ENCODE results near the gene NKAIN2. TPM values are rescaled to one million over a fixed set of nuclear protein-coding genes. Genes with fewer than 3 reads are reported as not detected.
A peak's percentile ranks its signal among the peaks of the same experiment; 100 is the strongest.
"Not testable (repeated sequence)": the region's sequence is repeated elsewhere in the genome, so short reads cannot be mapped to it uniquely, and the experiment has no call there.

NKAIN2 gene
- total RNA-seq, 1 donor from 2014 or later = 0.37 TPM

- DNase-seq (ENCODE audit: low read depth) = peak; percentile 47
Measured at GRCh38 chr6:123888771-123889513, 85.3 kb downstream of the NKAIN2 start.

DNA sequence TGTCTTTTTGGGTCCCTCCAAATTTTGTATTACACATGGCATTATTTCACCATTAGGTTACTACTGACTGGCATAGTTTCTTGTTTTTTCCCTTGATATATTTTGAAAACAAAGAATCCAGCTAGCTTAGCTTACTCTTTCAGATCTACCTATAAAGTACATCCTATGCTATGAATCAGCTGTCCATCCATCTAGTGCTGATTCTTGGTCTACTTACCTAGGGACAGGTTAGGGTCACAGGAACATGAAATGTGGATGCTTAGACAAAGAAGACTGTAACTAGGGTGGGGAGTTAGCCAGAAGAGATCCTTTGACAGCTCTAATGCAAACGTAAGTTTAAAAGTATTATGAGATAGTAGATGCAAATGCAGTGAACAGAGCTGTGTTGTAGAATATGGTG lies 91.7 kb downstream of the NKAIN2 start:
- no peak for DNase-seq (ENCODE audit: low read depth)

- no peak for DNase-seq (ENCODE audit: low read depth)
Measured at GRCh38 chr6:123895806-123896205, 92.1 kb downstream of the NKAIN2 start.

DNA sequence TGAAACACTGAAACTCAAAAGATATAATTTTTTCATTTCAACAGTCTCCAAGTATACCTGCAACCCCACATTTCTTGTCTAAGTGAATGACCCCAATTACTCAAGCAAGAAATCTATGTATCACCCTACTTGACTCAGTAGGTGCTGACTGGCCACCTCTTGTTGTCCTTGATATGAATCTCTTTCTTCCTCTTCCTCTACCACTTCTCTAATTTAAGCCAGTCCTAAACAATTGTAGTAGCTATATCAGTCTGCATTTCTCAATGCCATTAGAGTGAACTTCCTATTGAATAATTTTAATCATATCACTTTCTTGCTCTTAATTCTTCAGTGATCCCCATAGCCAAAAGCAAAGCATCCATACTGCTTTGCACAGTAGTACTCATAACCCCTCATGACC lies 93.2 kb downstream of the NKAIN2 start:
- DNase-seq (ENCODE audit: low read depth) = no peak

GRCh38 chr6:123897965-123898364 lies 94.3 kb downstream of the NKAIN2 start:
- DNase-seq (ENCODE audit: low read depth) = no peak

DNA sequence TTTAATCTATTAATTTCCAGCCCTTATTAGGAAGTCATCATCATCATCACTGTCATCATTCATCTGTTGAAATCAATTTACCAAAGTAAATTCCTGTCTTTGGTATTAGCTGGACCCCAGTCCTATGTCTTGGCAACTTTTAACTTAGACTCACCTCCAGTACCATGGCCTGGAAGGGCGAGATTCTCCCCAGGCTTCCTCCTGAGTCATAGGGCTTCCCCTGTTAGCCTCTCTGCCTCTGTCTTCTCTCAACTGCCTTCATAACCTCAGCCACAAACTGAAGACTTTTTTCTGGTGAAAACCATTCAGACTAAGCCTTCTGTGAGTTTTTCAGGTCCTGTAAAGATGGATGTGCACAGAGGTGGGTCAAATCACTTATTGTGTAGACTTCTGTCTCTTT lies 95.0 kb downstream of the NKAIN2 start:
- DNase-seq (ENCODE audit: low read depth) = no peak

DNA sequence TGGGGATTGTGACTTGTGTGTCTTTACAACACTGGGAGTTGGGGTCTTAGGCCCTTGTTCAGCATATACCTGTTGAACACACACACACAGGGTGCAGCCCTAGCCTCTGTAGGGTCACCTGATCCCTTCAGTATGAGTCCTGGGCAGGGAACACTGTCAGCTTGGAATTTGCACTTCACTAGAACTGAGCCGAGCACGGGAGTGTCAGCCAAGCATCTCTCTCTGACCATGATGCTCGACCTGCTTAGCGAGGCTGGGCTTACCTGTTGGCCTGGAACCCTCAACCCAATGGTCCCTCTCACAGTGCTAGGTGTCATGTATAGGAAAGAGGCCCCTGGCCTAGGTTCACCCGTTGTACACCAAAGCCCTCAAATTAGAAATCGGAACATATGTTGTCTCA lies 96.1 kb downstream of the NKAIN2 start:
- no peak for DNase-seq (ENCODE audit: low read depth)

GRCh38 chr6:123901436-123901835 lies 97.8 kb downstream of the NKAIN2 start:
- peak; percentile 33 for DNase-seq (ENCODE audit: low read depth)

DNA sequence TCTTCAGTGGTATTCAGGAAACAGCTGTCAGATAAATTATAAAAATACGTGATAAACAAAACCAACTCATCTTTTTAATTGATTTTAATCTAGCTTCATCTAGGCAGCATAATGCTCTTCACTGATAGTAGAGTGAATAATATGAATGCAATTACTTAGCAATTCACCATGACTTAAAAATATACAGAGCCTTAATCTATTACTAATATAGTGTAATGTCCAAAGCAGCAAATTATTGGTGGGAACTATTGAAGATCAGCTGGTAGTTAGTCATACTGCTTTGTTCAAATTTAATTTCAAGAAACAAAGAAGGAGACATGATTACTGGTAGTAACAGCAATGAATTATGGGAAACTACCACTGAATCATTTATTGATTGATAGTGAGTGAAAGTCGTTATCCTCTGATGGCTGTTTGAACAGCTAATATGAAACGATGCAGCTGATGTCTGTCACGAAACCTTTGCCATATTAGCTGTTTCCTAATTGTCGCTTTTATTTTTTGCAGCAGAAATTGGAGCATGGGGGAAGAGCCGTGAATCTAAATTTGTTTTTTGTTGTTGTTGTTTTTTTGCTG lies 99.2 kb downstream of the NKAIN2 start:
- DNase-seq (ENCODE audit: low read depth) = no peak

GRCh38 chr6:123904228-123904627 lies 100.6 kb downstream of the NKAIN2 start:
- no peak for DNase-seq (ENCODE audit: low read depth)

- DNase-seq (ENCODE audit: low read depth) = no peak
Measured at GRCh38 chr6:123908797-123909196, 105.1 kb downstream of the NKAIN2 start.

DNA sequence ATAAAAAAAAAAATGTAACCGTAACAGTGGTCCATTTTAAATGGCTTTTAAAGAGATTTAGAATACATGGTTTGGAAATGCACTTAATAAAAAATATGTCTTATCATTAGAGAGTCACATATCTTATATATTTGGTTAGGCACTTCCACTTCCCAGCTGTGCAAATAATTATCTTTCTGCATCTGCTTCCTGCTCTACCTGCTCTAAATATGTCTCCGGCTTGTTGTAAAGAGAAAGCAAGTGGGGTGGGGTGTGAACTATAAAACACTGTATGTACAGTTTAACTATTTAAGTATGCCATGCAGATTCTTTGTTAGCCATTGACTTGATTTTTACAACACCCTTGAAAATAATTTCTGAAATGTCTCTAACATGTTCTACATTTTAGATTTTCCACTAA lies 106.3 kb downstream of the NKAIN2 start:
- DNase-seq (ENCODE audit: low read depth) = no peak

- DNase-seq (ENCODE audit: low read depth) = no peak
Measured at GRCh38 chr6:123913863-123914262, 110.2 kb downstream of the NKAIN2 start.

- not testable (repeated sequence) for DNase-seq (ENCODE audit: low read depth)
Measured at GRCh38 chr6:123923379-123923778, 119.7 kb downstream of the NKAIN2 start.

DNA sequence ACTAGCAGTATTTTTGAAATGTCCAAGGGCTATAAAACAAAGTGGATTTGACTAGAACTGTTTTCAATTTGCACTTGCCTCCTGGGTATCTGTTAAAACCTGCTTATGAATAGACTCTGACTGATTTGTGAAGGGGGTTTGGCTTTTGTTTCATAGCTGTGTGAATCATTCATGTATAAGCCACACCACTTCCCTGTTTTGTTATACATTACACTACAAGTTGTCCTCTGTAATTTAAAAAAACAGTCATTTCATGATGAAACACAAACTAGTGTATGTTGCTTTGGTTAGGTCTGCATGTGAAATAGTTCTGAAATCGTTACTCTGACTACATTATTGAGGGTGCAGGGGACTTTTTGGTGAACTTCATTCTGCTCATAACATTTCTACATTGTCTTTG lies 121.7 kb downstream of the NKAIN2 start:
- DNase-seq (ENCODE audit: low read depth) = peak; percentile 21

DNA sequence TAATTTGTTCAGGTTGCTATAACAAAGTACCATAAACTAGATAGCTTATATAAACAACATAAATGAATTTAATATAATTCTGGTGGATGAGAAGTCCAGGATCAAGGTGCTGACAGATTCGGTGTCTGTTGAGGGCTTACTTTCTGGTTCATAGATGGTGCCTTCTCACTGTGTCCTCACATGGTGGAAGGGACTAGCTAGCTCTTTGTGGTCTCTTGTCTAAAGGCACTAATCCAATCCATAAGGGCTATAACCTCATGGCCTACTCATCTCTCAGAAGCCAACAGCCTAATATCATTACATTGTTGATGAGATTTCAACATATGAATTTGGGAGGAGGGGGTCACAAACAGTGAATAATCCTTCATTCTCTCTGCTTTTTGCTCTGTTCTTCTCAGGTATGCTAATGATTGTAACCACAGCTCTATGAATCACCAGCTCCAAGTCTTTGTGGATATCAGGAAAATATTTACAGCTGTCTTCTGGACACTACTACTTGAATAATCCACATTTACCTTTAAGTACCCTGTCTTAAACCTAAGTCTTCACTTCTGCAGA lies 122.3 kb downstream of the NKAIN2 start:
- DNase-seq (ENCODE audit: low read depth) = peak; percentile 32

DNA sequence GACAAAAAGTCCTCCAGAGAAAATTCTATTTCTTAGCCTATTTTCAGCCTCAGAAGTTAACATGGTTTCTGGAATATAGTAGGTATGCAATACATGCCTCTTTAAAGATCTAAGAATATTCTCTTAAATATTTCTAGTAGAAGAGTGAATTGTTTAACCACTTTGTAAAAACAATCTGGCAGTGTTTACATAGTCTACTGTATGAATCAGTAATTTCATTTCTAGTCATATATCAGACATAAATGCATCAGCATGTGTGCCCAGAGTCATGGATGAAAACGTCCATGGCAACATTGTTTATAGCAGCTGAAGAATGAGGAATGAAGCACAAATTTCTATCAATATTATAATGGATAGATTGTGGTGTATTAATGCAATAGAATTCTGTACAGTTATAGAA lies 124.9 kb downstream of the NKAIN2 start:
- no peak for DNase-seq (ENCODE audit: low read depth)

DNA sequence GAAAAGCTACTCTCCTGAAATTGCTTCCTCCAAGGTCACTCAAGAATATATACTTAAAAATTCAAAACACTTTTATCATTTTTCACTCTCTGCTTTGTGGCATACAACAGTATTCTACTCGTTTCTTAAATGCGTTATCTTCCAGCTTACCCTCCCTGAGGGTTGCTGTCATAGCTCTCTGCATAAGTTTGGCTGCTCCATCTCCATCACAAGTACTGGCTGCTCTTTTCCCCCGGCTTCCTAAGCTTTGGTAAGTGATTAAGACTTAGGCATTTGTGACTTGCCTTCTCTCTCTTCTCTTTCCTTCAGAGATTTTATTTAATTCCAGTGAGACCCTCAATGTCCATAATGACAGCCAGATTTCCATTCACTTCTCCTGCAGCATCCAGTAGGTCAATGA lies 128.3 kb downstream of the NKAIN2 start:
- no peak for DNase-seq (ENCODE audit: low read depth)

GRCh38 chr6:123940551-123940950 lies 136.9 kb downstream of the NKAIN2 start:
- no peak for DNase-seq (ENCODE audit: low read depth)

DNA sequence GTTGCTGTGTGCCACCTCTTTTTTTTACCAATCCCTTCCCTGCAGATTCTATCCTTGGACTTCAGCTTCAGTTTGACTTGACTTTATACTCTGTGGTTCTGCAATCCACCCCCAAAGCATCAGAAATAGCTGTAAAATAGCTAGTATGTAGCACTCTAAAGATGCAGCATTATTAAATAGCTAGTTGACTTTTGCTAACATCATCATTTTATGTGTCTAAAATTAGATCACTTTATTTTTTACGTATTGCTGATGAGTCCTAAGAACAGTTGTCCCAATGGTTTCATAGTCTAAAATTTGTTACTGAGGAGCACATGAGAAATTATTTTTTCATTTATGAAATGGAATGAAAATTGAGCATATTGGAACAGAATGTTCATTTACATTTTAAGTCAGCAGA lies 138.2 kb downstream of the NKAIN2 start:
- DNase-seq (ENCODE audit: low read depth) = no peak

- DNase-seq (ENCODE audit: low read depth) = peak; percentile 36
Measured at GRCh38 chr6:123945386-123945785, 141.7 kb downstream of the NKAIN2 start.

- no peak for DNase-seq (ENCODE audit: low read depth)
Measured at GRCh38 chr6:123953920-123954319, 150.3 kb downstream of the NKAIN2 start.

Measured in myocyte (in vitro differentiated cells).